SK-N-MC (cell line): Measurements from ENCODE around the gene RIT1.

Experiments used
- FOXP2 ChIP-seq: optimal IDR thresholded peaks from 2 replicates; pipeline ENCODE3; 2011; ENCODE audit warnings: mild to moderate bottlenecking, moderate library complexity; ENCODE audit not compliant: insufficient read depth; ENCODE audit errors: extremely low read length, control extremely low read depth
- POLR2AphosphoS5 ChIP-seq: IDR thresholded peaks from 2 replicates; pipeline ENCODE4 v1.6.1; 2012; ENCODE audit warnings: mild to moderate bottlenecking, low read depth, low read length, borderline replicate concordance

DNA sequence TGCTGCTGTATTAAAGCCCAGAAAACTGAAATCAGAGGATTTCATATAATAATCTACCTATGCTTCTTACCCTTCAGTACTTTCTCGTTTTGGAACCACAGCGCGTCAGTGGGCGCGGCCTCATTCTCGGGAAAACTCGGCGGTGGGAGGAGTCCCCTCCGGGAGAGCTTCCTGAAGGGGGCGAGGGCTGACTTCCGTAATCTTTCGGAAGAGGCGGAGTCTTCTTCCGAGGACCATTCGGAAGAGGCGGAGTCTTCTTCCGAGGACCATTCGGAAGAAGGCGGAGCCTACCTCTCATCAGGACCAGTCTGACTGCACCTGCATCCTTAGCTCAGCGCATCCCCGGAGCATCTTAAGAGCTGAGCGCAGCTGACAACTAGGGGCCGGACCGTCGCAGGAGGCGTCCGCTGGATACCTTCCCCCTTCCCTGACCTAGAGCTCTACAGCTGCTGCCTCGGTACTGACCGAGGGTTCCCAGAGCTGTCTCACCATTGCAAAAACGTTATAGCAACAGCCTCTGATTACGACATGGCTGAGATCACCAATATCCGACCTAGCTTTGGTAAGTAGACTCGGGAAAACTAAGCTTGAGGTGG is 51.8 kb downstream of the RIT1 start, which contains the start of gene SYT11:
- TF ChIP-seq POLR2AphosphoS5 (peak; percentile 53; the same call in 1 of the 2 replicates), FOXP2 (no peak)
